Measurements from ENCODE around the gene POLH. TPM values are rescaled to one million over a fixed set of nuclear protein-coding genes. Genes with fewer than 3 reads are reported as not detected.

POLH gene
- total RNA-seq, 3 donors from 2014 or later (not counting 1 experiment from before 2014, with no cell fraction given): 7.7 to 11.2 (median 7.8) TPM

DNA sequence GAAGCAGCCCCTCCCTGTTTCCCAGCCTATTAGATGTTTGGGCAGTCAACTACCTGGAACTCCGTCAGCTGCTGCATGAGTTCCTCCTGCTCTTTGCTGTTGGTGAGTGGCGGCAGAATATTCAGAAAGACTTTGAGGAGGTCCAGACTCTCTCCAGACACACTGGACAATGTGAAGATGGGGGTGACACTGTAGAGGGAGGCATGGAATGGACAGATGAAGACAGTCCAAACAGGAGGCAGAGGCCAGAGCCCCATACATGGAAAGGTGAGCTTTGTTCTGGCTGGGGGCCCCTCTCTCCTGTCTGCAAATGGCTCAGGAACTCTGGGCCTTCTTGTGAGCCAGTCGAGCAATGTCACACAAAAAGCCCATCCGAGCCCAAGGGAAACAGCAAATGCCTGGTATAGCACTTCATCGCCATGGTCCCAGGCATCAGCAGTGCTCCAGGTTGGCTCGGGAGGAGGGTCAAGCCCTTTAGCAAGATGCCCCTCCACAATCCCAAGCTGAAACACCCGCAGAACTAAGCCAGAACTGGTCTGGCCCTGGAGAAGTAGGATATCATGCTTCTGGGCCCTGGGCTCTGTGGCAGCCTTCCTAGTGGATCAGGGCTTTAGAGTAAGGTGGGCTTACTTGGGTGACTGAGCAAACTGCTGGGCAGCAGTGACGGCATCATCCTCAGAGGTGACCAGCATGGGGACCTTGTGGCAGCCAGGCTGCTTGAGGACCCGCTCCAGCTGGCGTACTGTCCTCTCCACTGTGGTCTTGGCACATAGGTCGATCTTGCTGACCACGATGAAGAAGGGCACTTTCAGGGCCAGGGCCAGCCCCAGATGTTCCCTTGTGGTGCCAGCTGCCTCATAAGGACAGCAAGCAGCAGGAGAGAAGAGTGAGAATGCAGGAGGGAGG, 48.1 kb downstream of the POLH start:
- H3K36me3 ChIP-seq (ENCODE audit: control insufficient read depth, insufficient read depth, low read length): peaks cover 58% of the 10 kb centered on the region
- no peak for ATAC-seq
- H3K27ac ChIP-seq (ENCODE audit: low read length): no peak overlapping the region

DNA sequence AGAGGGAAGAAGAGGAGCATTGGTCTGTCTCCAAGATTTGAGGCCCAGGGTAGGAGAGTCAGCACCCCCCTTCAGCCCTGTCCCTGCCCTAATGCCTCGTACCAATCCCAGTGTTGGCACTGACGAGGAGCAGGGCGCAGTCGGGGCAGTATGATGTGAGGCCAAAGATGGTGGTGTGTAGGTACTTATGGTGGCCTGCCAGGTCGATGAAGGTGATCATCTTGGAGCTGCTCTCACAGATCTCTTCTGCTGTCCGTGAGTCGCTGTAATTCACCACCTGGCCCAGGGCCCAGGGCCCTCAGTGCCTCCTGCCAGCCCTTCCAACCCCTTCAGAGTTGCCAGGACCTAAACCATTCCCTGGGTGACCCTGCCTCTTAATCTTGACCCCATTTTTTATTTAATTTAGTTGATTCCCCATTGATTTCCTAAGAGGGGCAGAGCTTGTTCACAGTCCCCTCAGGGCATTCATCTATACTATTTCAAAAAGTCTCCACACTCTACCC, 48.9 kb downstream of the POLH start:
- Histone ChIP-seq H3K27me3 (ENCODE audit: control insufficient read depth, insufficient read depth, low read length) (no peaks in the 10 kb centered on the region), H3K9me3 (ENCODE audit: control insufficient read depth, insufficient read depth, low read length) (no peaks in the 10 kb centered on the region), H3K36me3 (ENCODE audit: control insufficient read depth, insufficient read depth, low read length) (peaks cover 53% of the 10 kb centered on the region), H3K4me3 (ENCODE audit: low read length) (no peak overlapping the region), H3K4me1 (ENCODE audit: control insufficient read depth, insufficient read depth, low read length) (peaks cover 30% of the 10 kb centered on the region), H3K27ac (ENCODE audit: low read length) (no peak overlapping the region)
- ATAC-seq: no peak
- Mint-ChIP-seq H3K36me3 (peaks cover 7% of the 10 kb centered on the region), H3K9me3 (no peaks in the 10 kb centered on the region), H3K27me3 (ENCODE audit: low read depth in 2 of 2) (no peaks in the 10 kb centered on the region), H3K27ac (peak overlapping the region; percentile 23 to 47), H3K4me3 (no peak overlapping the region), H3K4me1 (peaks cover 18 to 37% of the 10 kb centered on the region in 2 donors)
- no peak for DNase-seq
- intact Hi-C loops (cut with micrococcal nuclease): loop anchor here (5.0 kb wide), 1 partner anchor 258 kb away; the partner anchor contains the start of gene ZNF318
- WGBS (ENCODE audit: insufficient coverage): 92% methylated on average over 7 of the region's 7 CpGs
- TF ChIP-seq, protein P1, sequence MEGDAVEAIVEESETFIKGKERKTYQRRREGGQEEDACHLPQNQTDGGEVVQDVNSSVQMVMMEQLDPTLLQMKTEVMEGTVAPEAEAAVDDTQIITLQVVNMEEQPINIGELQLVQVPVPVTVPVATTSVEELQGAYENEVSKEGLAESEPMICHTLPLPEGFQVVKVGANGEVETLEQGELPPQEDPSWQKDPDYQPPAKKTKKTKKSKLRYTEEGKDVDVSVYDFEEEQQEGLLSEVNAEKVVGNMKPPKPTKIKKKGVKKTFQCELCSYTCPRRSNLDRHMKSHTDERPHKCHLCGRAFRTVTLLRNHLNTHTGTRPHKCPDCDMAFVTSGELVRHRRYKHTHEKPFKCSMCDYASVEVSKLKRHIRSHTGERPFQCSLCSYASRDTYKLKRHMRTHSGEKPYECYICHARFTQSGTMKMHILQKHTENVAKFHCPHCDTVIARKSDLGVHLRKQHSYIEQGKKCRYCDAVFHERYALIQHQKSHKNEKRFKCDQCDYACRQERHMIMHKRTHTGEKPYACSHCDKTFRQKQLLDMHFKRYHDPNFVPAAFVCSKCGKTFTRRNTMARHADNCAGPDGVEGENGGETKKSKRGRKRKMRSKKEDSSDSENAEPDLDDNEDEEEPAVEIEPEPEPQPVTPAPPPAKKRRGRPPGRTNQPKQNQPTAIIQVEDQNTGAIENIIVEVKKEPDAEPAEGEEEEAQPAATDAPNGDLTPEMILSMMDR (IDR thresholded peaks at IDR 0.05): no peak

More for the DNA sequence above, 48.1 kb downstream of the POLH start:
- intact Hi-C loops (cut with micrococcal nuclease): no loop called here
- H3K4me3 ChIP-seq (ENCODE audit: low read length): no peak overlapping the region
- WGBS (ENCODE audit: insufficient coverage): 95% methylated on average over 12 of the region's 12 CpGs
- H3K4me1 Mint-ChIP-seq: peaks cover 17 to 31% of the 10 kb centered on the region in 2 donors
- no peak for DNase-seq
- H3K36me3 Mint-ChIP-seq: peaks cover 7% of the 10 kb centered on the region
- H3K4me1 ChIP-seq (ENCODE audit: control insufficient read depth, insufficient read depth, low read length): peaks cover 26% of the 10 kb centered on the region
- TF ChIP-seq, protein P1 (IDR thresholded peaks at IDR 0.05): no peak
- peak overlapping the region; percentile 11 to 47 for H3K27ac Mint-ChIP-seq
- no peaks in the 10 kb centered on the region for H3K9me3 ChIP-seq (ENCODE audit: control insufficient read depth, insufficient read depth, low read length)
- no peaks in the 10 kb centered on the region for H3K27me3 Mint-ChIP-seq (ENCODE audit: low read depth in 2 of 2)
- no peaks in the 10 kb centered on the region for H3K27me3 ChIP-seq (ENCODE audit: control insufficient read depth, insufficient read depth, low read length)
- no peaks in the 10 kb centered on the region for H3K9me3 Mint-ChIP-seq
- H3K4me3 Mint-ChIP-seq: no peak overlapping the region

DNA sequence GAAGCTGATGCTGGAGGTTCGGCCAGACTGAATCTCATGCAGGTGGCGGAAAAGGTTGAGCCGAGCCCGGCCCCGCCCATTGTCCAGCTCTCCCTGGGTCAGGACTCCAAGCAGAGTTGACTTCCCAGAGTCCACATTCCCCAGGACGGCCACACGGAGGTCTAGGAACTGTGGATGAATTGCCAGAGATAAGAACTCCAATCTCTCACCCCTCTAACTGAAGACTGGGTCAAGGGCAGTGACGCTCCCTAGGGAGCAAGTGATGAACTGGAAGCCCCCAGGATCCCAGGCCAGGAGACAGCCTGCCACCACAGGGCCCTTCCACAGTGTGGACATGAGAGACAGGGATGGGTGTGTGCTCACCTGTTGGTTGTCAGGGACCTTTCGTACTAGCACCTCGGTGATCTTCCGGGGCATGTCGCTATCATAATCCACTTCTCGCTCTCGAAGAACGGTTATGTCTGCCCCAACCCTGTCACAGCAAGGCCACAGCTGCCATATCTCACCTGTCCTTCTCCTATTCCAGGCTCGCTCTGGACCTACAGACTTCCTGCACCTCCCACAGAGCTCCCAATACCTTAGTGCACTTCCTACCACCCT, 49.5 kb downstream of the POLH start:
- H3K36me3 Mint-ChIP-seq: peaks cover 7% of the 10 kb centered on the region
- peaks cover 47% of the 10 kb centered on the region for H3K36me3 ChIP-seq (ENCODE audit: control insufficient read depth, insufficient read depth, low read length)
- intact Hi-C loops (cut with micrococcal nuclease): loop anchor here (5.0 kb wide), 1 partner anchor 258 kb away; the partner anchor contains the start of gene ZNF318

More for the DNA sequence above, 49.5 kb downstream of the POLH start:
- H3K27me3 Mint-ChIP-seq (ENCODE audit: low read depth in 2 of 2): no peaks in the 10 kb centered on the region
- Histone ChIP-seq H3K27ac (ENCODE audit: low read length) (no peak overlapping the region), H3K9me3 (ENCODE audit: control insufficient read depth, insufficient read depth, low read length) (no peaks in the 10 kb centered on the region), H3K4me3 (ENCODE audit: low read length) (no peak overlapping the region), H3K27me3 (ENCODE audit: control insufficient read depth, insufficient read depth, low read length) (no peaks in the 10 kb centered on the region), H3K4me1 (ENCODE audit: control insufficient read depth, insufficient read depth, low read length) (peaks cover 35% of the 10 kb centered on the region)
- DNase-seq: no peak
- ATAC-seq: no peak
- WGBS (ENCODE audit: insufficient coverage): 98% methylated on average over 16 of the region's 16 CpGs
- no peak overlapping the region for H3K4me3 Mint-ChIP-seq
- peaks cover 23 to 42% of the 10 kb centered on the region in 2 donors for H3K4me1 Mint-ChIP-seq
- H3K27ac Mint-ChIP-seq: peak overlapping the region; percentile 23 to 96
- TF ChIP-seq, protein P1 (IDR thresholded peaks at IDR 0.05): no peak
- H3K9me3 Mint-ChIP-seq: no peaks in the 10 kb centered on the region

Data from natural killer cell (primary cell).